Sigmoid colon (tissue), 4 donors: ENCODE measurements around the gene NYNRIN.

Experiments used
- CTCF ChIP-seq, 4 experiments: fragments of 450-650 bp in 3 of 4; fragments of 200-600 bp in 1 of 4; IDR thresholded peaks; one replicate each; pipeline ENCODE4 v1.5.1; 2016 to 2019; ENCODE audit warnings: antibody characterized with exemption in 4 of 4, mild to moderate bottlenecking in 3 of 4, moderate library complexity in 2 of 4
- EP300 ChIP-seq, 4 donors: sonication (generic); formaldehyde crosslinking; IDR thresholded peaks; one replicate each; pipeline ENCODE4 v1.6.1; 2017; ENCODE audit warnings: antibody characterized with exemption in 4 of 4

- TF ChIP-seq CTCF (IDR thresholded peaks at IDR 0.05) (no peak), EP300 (IDR thresholded peaks at IDR 0.05) (no peak)
Observed at GRCh38 chr14:24422261-24422660, 23.5 kb downstream of the NYNRIN start.
